GM18505 (cell line): ENCODE measurements around the gene SLC5A4.

Source experiments
- ATAC-seq: cut with Tn5 transposase; IDR thresholded peaks from one replicate; pipeline ENCODE4 v1.9.1; 2021; ENCODE audit not compliant: unreplicated experiment
- POLR2A ChIP-seq: IDR thresholded peaks from 4 replicates; pipeline ENCODE4 v1.6.1; 2011; ENCODE audit warnings: borderline replicate concordance; ENCODE audit not compliant: insufficient read depth, insufficient read length; ENCODE audit errors: extremely low read depth

Gene SLC5A4

DNA sequence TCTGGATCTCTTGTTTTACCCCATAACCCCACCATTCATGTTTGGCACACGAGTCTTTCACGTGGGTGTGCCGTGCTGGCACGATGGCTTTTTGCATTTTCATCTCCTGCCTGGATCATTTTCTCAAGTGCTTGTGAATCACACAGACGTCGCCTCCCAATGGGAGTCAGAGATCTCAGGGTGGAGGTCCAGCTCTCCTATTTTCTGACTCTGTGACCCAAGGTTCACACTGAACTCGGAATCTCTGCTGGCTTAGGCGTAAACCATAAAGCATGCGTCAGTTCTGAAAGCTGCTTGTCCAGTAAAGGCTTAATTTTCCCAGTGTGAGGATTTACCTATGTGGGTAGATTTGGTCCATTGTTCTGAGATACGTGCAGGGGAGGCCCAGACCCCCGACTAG is 80.0 kb downstream of the SLC5A4 start:
- no peak for ATAC-seq
- TF ChIP-seq POLR2A = no peak
